ENCODE results near the gene NBPF3.

The NBPF3 gene

GRCh38 chr1:21521717-21522060, 81.8 kb downstream of the NBPF3 start:
- H3K36me3 ChIP-seq (ENCODE audit: control insufficient read depth, low read length): no peaks in the 10 kb centered on the region
- TF ChIP-seq, protein P1, sequence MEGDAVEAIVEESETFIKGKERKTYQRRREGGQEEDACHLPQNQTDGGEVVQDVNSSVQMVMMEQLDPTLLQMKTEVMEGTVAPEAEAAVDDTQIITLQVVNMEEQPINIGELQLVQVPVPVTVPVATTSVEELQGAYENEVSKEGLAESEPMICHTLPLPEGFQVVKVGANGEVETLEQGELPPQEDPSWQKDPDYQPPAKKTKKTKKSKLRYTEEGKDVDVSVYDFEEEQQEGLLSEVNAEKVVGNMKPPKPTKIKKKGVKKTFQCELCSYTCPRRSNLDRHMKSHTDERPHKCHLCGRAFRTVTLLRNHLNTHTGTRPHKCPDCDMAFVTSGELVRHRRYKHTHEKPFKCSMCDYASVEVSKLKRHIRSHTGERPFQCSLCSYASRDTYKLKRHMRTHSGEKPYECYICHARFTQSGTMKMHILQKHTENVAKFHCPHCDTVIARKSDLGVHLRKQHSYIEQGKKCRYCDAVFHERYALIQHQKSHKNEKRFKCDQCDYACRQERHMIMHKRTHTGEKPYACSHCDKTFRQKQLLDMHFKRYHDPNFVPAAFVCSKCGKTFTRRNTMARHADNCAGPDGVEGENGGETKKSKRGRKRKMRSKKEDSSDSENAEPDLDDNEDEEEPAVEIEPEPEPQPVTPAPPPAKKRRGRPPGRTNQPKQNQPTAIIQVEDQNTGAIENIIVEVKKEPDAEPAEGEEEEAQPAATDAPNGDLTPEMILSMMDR (IDR thresholded peaks at IDR 0.05; ENCODE audit: low read depth, low read length, poor library complexity, severe bottlenecking): no peak
- TF ChIP-seq EZH2phosphoT487 (IDR thresholded peaks at IDR 0.05; ENCODE audit: borderline replicate concordance, low read length): no peak
- no peak overlapping the region for H3K4me3 ChIP-seq (ENCODE audit: low read length)
- H3K9me2 ChIP-seq (replicated peaks; ENCODE audit: control insufficient read depth, low read length): no peaks in the 10 kb centered on the region
- no peaks in the 10 kb centered on the region for H3K9me3 ChIP-seq (ENCODE audit: control insufficient read depth, insufficient read depth, low read length)
- no peak overlapping the region for H3K4me2 ChIP-seq (ENCODE audit: low read length)
- no peaks in the 10 kb centered on the region for H3K79me2 ChIP-seq (ENCODE audit: control insufficient read depth, low read length)
- peaks cover 16% of the 10 kb centered on the region for H3F3A ChIP-seq (ENCODE audit: control insufficient read depth, insufficient read depth)
- H3K27ac ChIP-seq (ENCODE audit: low read depth, low read length): no peak overlapping the region
- H3K4me1 ChIP-seq (ENCODE audit: control insufficient read depth, low read length): peaks cover 54% of the 10 kb centered on the region
- H3K27me3 ChIP-seq (ENCODE audit: control insufficient read depth, low read length): peaks cover 73% of the 10 kb centered on the region
- peaks cover 4% of the 10 kb centered on the region; the same call in 1 of the 2 replicates for H4K20me1 ChIP-seq (ENCODE audit: control insufficient read depth, insufficient read depth, low read depth, low read length)

DNA sequence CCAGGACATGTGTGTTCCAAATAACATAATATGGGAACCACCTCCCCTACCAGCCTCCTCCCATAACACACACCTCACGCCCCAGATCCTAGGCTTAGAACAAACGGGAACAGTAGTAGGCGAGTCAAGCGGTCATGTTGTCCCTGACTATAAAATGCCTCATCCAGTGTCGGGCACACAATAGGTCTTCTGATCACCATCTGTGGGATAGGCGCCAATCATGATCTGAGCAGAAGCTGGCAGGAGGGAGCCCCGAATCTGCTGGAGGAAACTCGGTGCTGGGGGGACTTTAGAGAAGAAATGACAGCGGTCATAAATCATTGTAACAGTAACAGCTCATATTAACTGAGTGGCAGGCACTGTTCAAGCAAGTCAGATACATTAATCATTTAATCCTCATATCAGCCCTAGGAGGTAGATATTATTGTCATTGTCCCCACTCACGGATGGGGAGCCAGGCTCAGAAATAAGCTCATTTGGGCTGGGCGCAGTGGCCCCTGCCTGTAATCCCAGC, 82.6 kb downstream of the NBPF3 start:
- Histone ChIP-seq H3K4me3 (ENCODE audit: low read length) (no peak overlapping the region), H3K9me2 (replicated peaks; ENCODE audit: control insufficient read depth, low read length) (no peaks in the 10 kb centered on the region), H3K4me2 (ENCODE audit: low read length) (no peak overlapping the region), H3K4me1 (ENCODE audit: control insufficient read depth, low read length) (peaks cover 45% of the 10 kb centered on the region), H3K9me3 (ENCODE audit: control insufficient read depth, insufficient read depth, low read length) (no peaks in the 10 kb centered on the region), H3K27me3 (ENCODE audit: control insufficient read depth, low read length) (peaks cover 73% of the 10 kb centered on the region), H4K20me1 (ENCODE audit: control insufficient read depth, insufficient read depth, low read depth, low read length) (peaks cover 4% of the 10 kb centered on the region; the same call in 1 of the 2 replicates), H3K27ac (ENCODE audit: low read depth, low read length) (no peak overlapping the region), H3K36me3 (ENCODE audit: control insufficient read depth, low read length) (no peaks in the 10 kb centered on the region), H3K79me2 (ENCODE audit: control insufficient read depth, low read length) (no peaks in the 10 kb centered on the region), H3F3A (ENCODE audit: control insufficient read depth, insufficient read depth) (peaks cover 11% of the 10 kb centered on the region; the same call in 1 of the 2 replicates)
- TF ChIP-seq, protein P1 (IDR thresholded peaks at IDR 0.05; ENCODE audit: low read depth, low read length, poor library complexity, severe bottlenecking): no peak
- no peak for TF ChIP-seq EZH2phosphoT487 (IDR thresholded peaks at IDR 0.05; ENCODE audit: borderline replicate concordance, low read length)

DNA sequence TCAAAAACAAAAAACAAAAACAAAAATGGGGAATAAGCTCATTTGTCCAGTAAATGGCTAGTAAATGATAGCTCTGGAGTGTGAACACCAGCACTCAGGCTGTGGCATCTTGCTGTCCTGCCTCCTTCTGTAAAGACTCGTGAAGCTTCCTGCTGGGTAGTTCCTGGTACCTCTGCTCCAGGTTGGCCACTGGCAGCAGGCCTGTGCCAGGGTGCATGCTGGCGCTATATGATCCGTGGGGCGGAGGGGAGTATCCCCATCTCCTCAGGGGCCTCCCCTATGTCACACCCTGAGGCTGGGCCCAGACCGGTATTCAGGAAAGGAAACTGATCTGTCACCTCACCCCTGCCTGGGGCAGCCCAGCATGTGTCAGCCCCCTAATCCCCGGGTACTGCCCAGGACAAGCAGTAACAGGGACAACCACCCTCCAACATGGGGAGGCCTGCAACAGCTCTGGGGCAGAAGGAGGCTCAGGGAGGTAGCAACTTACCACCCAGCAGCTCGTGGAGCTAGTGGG, 83.4 kb downstream of the NBPF3 start:
- Histone ChIP-seq H3K4me3 (ENCODE audit: low read length) (0 out of 2 replicates have a peak overlapping the region, but pooled peaks have one; percentile 15), H3K36me3 (ENCODE audit: control insufficient read depth, low read length) (no peaks in the 10 kb centered on the region), H3K79me2 (ENCODE audit: control insufficient read depth, low read length) (no peaks in the 10 kb centered on the region), H4K20me1 (ENCODE audit: control insufficient read depth, insufficient read depth, low read depth, low read length) (peaks cover 4% of the 10 kb centered on the region; the same call in 1 of the 2 replicates), H3K27ac (ENCODE audit: low read depth, low read length) (no peak overlapping the region), H3K27me3 (ENCODE audit: control insufficient read depth, low read length) (peaks cover 69% of the 10 kb centered on the region), H3K9me3 (ENCODE audit: control insufficient read depth, insufficient read depth, low read length) (no peaks in the 10 kb centered on the region), H3K4me1 (ENCODE audit: control insufficient read depth, low read length) (peaks cover 37% of the 10 kb centered on the region), H3K9me2 (replicated peaks; ENCODE audit: control insufficient read depth, low read length) (no peaks in the 10 kb centered on the region), H3K4me2 (ENCODE audit: low read length) (peak overlapping the region; percentile 55), H3F3A (ENCODE audit: control insufficient read depth, insufficient read depth) (peaks cover 8% of the 10 kb centered on the region; the same call in 1 of the 2 replicates)
- TF ChIP-seq EZH2phosphoT487 (IDR thresholded peaks at IDR 0.05; ENCODE audit: borderline replicate concordance, low read length): no peak
- TF ChIP-seq, protein P1 (IDR thresholded peaks at IDR 0.05; ENCODE audit: low read depth, low read length, poor library complexity, severe bottlenecking): no peak

Data from DOHH2 (cell line).